Stimulated activated CD4-positive, alpha-beta T cell treated with anti-CD3 and anti-CD28 coated beads, Interleukin-1b, Interleukin-23, amount 100 ng/mL, for 4 hours (primary cell): ENCODE results near the gene TPP2.

Experiments used
- DNase-seq, 2 donors: peaks; one replicate each; pipeline ENCODE4 v3.0.0-alpha.2; 2020; ENCODE audit warnings: low read depth in 2 of 2

Gene TPP2

DNA sequence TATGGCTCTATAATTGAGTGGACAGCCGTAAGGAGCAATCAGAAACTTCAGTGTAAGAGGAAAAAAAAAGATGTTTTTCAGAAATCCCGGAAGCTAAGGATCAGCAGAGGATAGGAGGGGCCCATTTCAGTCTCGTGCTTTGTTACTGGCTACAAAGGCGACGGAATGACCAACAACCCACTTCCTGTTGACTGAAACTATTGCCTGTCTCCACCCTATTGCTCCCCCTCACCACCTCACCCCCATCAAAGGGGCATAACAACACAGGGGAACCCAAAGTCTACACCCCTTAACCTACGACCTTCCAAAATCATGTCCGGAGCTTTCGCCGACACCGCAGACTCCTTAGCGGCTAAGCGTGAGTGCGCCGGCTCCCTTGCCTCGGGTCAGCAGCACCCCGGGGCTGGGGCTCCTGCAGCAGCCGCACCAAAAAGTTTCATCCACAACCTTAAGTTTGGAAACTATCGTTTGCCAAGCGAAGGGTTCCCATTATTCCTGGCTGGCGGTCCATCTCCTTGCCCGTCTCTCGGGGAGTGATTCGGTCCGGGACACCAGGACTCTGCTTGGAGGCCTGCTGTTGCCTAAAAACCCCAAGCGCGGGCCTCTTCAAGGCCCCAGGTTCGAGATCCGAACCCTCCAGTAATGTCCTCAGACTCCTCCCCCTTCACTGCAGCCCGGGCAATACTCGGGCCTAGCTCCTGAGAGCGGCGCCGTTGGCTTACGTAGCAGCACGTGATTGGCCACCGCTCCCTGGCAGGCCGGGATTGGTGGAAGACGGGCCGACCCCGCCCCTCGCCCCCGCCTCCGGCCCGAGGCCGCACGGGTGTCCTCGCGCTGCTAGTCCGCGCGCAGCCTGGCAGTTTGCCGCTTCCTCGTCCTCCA lies at the start of gene TPP2:
Gene TPP2, plus strand, starts transcription at position 840 of the 882 bp plus-strand sequence. CDS start 53 bp downstream, outside the sequence.
- peak; percentile 98 to 99 for DNase-seq

DNA sequence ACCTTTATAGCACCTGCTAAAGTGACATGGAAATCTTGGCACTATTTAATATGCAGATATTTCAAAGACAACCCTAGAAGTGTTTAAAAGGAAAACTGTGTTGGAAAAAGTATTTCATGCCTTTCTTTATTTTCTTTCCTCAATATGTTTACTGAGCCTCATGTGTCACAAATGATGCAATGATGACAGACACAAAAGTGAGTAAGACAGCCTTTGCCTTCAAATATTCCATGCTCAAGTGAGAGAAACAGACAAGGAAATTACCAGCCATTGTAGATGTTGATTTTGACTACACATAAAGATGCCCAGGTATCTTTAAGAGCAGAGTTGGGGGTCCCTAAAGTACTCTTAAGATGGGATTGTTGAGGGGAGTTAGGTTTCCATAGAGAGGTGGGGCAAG lies 48.0 kb upstream of the TPP2 start:
- DNase-seq = no peak

DNA sequence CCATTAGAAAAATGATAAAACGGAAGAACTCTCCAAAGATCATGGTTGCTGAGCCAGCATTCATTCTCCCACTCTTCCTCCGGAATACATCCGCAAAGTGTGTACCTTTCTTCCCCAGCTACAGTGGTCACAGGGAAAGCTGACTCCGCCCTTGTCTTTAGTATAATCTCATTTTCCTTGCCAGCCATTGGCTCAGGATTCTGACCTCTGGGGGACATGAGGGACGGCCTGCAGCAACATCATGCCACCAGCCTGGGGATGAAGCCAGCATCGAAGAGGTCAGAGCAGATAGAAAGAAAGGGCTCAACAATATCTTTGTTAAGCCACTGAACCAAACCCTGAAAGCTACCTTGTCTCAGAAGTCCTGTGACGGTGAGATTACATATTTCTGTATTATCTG lies 46.3 kb upstream of the TPP2 start:
- DNase-seq = no peak

DNA sequence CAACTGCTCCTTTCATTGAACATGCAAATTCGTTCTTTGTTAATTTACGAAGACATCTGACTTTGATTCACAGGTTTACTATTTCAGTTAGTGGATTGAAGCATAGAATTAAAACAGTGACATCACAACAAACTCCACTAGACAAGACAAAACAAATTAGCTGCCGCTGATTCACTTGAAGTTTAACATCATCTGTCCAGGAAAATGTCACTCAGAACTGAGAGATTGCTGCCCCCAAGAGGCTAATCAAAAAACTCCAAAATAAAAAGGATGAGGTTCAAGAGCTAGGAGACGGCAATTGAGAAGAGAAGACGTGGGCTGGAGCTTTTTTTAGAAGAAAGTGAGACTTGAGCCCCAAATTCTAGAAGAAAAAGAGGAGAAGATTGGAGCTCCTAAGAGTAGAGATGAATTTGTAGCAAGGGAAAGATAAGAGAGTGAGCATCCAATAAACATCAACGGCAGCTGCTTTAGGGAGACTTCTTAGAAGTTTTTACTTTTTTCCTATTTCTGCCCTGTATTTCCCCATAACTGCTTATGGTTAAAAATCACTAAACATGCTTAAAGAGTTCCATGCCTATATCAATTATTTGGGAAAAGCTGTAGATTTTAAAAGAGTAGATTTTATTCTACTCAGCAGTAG lies 40.8 kb upstream of the TPP2 start:
- no peak for DNase-seq

DNA sequence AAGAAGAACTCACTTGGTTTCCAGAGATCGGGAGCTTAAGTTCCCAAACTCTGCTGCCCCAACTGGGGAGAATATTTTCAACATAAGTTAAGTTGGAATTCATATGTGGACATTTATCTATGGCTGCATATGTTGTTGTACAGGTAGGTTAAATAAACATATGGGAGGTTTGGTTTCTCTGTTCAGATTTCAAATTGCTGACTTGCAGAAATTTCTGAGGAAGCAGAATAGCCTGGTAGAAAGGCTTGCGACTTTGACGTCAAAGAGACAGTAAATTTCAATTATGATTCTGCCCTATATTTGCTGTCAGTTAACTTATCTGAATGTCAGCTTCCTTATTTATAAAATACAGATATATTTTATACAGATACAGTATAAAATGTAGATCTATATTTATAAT lies 40.0 kb upstream of the TPP2 start:
- no peak for DNase-seq

DNA sequence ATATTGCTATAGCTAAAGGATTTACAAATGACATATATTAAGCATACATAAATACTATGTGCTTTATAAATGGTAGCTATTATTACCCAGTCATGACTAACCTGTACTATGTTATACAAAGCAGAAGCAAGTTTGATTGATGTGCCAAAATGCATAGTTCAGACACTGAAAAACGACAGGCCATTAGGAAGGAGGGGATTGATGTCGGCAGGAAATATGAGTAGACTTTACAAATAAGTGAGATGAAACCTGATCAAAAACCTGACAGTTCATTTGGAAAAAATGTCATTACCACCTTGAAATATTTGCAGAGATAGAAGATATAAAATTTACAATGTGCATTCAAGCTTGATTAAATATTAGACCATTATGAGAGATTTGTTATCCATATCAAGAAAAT lies 38.8 kb upstream of the TPP2 start:
- no peak for DNase-seq

DNA sequence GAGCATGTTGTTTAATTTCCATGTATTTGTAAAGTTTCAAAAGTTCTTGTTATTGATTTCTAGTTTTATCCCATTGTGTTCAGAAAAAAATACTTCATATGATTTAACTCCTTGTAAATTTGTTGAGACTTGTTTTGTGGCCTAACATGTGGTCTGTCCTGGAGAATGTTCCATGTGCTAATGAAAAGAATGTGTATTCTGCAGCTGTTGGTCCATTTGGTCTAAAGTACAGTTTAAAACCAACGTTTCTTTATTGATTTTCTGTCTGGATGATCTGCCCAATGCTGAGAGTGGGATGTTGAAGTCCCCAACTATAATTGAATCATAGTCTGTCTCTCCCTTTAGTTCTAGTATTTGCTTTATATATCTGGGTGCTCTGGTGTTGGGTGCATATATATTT lies 34.9 kb upstream of the TPP2 start:
- DNase-seq = no peak

DNA sequence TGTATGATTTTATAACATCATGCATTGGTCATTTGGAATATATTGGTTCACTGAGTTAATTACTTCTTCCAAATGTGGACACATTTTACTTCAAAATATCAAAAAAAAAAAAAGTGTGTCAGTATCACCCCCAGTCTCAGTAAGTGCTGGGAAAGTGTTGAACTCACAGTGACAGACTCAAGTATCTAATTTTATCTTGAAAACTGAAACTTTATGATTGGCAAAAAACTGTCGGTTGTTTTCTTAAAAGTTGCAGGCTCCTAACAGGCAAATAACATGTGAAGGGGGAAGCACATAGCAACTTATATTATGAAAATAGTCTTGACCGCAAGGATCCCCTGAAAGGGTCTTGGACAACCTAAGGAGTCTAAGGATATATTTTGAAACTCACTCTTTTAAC lies 33.5 kb upstream of the TPP2 start:
- no peak for DNase-seq

DNA sequence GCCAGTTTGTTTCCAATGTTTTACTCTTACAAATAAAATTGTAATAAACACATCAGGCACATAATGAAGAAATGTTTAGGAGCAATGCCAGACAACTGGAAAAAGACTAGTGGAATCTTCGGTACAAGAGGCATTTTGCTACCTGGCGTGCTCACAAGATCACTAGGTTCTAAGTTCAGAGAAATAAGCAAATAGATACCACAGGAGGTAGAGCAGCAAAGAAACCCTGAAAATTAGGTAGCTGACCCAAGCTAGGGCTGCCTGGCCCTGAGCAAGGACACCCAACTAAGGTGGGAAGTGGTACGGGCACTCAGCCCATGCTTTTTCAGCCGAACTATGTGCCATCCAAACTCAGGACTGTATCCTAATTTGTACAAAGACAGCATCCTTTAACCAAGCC lies 32.2 kb upstream of the TPP2 start:
- no peak for DNase-seq

DNA sequence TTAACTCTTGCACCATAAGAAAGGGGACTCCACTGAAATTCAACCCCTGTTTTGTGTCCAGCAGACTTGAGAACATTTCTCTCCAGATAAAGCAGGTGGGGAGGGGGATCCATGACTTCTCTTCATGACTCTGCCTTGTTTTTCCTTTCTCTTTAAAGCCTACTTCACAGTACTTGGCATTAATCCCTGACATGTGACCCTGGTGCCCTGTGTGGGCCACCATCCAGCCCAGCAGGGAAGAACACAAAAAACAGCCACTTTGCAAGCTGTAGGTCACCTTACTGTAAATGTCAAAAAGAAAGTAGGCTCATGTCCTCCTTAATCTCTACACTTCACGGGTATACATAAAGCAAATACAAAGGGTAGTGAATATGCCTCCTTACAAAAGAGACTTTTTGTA lies 30.3 kb upstream of the TPP2 start:
- no peak for DNase-seq

DNA sequence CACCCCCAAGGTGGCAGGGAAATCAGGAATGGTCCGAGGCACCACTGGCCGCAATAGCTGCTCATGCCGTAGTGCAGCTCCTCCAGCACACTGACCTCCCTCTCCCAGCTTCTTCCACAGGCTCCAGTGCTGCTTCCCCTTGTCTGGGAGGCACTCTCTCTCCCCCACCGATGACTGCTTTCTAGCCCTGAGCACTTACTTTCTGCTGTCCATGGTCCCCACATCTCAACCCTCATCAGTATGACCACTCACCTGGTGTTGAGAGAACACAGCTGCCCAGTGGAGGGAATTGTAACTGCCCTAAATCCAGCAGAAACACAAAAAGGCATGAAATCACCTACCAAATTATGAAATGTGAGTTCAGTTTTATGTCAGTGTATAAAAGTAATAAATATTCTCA lies 28.9 kb upstream of the TPP2 start:
- DNase-seq = no peak

DNA sequence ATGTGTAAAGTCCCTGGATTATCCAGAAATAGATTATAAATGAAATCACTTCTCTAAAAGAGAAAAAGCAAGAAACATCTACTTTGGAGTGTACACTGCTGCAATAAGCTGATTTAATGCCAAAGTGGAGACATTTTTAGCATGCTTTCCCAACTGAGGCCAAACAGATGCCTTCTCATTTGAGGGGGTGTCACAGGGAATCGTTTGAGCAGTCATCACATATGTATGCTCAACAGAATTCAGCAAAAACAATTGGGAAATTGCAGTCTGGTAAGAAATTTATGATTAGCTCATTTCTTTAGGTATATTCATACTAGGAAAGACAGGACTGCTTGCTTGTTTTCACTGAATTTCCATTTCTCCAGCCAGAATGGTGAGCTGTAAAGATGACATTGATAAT lies 27.3 kb upstream of the TPP2 start:
- DNase-seq = no peak

DNA sequence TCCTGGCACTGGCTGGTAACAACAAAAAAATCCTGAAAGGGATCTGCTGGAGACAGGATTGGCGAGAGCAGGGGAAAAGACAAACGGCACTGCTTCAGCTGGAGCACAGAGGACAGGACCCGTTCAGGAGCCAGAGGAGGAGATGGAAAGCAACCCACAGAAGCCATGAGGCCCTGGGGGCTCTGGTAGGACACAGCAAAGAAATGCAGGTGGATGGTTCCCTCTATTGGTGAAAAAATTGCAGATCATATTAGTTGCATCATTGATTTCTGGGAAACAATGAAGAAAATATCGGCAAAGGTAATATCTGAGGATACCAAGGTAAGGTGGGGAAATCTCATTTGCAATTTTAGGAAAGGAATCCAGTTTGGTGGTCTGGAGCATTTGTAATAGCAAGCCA lies 25.7 kb upstream of the TPP2 start:
- no peak for DNase-seq

DNA sequence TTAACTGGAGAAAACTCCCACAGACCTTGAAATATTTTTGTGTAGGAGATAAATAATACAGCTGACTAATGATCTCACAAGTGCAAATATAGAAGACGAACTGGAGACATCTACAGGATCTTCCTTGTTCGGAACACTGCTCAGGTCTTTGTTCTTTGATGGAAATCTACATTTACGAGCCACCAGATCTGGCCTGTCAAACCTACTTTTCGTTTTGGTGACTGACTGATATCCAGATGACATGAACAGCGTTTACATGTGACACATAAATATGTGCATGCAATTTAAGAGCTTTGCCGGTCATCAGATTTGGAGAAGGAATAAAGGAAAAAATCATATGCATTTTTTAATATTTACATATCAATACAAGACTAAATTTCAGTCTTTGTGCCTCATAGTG lies 24.5 kb upstream of the TPP2 start:
- DNase-seq = no peak

DNA sequence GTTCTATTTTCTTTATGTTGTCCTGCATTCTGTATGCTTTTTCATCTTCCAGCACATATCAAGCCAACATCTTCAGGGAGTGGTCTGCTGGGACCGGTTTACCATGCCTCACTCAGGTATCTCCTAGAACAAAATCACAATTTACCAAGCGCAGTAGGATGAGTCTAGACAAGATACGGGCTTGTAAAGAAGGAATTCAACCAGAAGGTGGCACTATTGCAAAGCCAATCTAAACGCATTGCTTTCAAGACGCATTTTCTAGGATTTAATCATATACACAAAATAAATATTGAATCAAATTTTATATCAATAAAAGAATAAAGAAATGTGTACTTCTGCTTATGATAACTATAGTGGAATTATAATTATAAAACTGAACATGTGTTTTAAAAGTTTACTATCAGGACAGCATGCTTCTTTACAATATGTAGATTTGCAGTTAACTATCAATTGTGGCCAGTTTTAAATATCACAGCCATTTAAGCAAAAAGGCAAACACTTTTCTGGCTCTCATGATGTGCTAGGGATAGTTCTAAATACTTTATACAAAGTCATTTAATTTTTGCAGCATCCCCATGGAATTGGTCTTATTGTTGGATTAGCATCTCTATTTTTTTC lies 16.1 kb upstream of the TPP2 start:
- peak in 1 of 2 donors; percentile 38 for DNase-seq

DNA sequence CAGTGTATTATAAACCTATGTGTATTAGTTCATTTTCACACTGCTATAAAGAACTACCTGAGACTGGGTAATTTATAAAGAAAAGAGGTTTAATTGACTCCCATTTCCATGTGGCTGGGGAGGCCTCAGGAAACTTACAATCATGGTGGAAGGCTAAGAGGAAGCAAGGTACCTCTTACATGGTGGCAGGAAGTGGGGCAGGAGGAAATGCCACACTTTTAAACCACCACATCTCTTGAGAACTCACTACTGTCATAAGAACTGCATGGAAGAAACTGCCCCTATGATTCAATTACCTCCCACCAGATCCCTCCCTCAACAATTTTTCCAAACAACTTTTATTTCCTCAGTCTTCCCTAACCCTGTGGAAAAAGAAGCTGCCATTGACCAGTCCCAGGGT lies 14.5 kb upstream of the TPP2 start:
- no peak for DNase-seq

DNA sequence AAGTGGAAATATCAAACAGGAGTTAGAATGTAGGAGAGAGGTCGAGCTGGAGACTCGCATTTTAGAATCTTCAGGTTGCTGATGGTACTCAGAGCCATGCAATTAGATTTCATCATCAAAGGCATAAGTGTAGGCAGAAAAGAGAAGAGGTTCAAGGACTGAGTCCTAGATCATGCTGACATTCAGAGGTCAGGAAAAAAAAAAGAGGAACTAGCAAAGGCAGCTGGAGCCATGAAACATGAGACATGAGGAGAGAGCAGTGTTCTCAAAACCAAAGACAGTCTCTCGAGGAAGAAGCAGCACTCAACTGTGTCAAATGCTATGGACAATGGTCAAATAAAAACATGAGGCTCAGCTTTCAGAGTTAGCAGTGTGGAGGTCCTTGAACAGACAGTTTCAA lies 12.4 kb upstream of the TPP2 start:
- DNase-seq = no peak

DNA sequence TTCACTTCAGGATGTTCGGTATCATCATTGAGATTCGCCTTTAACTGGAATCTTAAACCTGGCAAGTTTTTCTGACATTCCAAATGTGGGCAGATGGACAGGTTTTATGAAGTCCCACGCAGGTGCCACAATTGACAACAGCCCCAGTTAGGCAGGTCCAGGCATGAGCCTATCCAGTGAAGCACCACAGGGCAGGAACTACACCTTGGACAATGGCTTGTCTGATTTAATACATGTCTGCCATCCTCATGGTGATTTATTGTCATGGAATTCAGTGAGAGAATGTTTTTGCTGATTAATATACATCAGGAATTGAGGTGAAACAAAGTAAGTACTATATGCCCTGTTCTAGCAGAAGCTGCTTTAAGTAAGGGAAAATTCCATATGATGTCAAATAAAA lies 10.2 kb upstream of the TPP2 start:
- DNase-seq = no peak

DNA sequence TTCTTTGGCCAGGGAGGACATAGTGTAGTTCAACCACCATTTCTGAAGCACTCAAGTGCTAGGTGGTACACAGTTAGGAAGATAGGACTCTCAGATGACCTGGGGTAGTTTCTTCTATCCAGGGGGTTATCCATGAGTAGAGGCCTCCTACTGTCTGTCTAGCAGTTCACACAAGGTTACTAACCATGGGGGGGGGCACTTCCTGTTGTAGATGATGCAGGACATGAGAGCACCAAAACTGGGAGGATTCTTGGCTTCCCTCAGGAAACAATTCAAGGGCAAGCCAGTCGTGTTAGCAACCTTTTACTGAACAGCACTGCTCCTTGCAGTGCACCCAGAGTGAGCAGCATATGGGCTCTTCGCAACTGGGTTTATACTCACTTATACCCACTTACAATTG lies 8.9 kb upstream of the TPP2 start:
- DNase-seq = no peak

DNA sequence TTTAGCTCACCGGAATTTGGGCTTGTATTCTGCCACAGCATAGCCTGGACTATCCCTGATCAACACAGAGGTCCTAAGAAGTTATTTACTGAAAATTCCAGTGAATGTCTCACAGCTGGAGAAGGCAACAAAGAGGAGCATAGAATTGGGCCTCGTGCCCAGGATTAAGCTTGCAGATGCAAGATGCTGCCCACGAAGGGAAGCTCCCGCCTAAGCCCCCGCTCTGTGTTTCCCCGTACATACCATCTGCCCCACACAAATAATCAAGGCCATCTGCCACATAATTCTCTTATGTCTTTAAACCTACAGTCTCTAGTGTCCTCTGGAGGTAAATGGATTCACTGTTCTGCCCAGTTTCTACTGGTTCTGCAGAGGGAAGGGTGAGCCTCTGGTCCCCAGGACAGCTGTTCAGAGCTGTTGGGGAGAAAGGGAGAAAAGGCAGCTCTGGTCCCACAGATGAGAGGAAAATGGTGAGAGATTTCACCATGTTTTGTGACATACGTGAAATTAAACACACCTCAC lies 7.4 kb upstream of the TPP2 start:
- no peak for DNase-seq

DNA sequence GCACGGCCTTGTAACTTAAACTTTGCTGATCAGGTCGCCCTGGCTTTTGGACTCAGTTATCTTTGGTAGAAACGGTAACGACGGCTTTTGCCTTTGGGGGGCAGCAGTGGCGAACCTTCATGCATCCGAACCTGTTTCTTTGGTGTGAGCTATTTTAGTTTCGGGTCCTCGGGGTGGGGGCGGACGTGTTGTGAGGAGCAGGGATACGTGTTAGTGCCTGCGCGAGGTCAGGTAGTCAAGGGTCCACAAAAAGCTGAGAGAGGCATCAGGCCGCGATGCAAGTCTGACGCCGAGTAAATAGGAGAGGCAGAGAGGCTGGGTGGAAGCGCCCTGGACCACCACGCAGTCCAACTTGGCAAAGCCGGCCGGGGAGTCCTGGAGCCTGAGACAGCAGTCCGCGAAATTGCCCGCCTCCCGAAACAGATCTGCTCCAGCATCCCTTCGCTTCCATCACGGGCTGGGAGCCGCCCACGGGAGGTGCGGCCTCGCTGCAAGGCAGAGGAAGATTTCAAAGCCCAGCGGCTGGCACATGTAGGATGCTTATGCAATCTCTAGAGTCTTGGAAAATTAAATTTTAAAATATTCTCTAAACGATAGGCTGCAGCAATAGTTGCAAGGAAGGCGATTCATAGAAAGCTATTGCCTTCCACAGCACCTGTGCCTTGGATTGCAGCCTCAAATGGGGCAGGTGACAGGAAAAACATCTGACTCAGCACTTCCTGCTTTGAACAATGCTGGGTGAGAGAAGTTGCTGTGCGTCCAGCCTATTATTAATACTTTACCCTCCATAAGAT lies 4.6 kb upstream of the TPP2 start:
- DNase-seq = peak; percentile 63 to 69

DNA sequence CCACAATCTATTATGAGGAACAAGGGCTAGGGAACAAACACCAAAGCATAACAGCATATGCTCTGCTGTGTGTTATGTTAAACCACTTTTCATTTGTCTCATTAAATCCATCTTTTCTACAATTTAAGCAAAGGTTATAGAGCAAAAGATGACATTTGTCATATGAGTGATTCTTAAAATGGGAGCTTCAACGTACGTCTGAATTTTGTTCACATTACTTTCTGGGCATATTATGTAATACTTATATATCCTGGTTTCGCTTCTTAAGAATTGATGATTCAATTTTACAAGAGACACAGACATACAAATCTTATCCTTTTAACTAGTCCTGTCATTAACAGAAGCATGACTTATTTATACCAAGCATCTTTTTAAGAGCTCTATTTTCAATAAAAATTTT lies 3.3 kb upstream of the TPP2 start:
- DNase-seq = no peak
